Breast epithelium (tissue), 4 donors: ENCODE measurements around the gene ZNF324. TPM values are rescaled to one million over a fixed set of nuclear protein-coding genes. Genes with fewer than 3 reads are reported as not detected.
A peak's percentile ranks its signal among the peaks of the same experiment; 100 is the strongest.

Experiments used
- DNase-seq, 2 donors: peaks; one replicate each; pipeline ENCODE4 v3.0.0-alpha.2; 2019; ENCODE audit warnings: low spot score in 2 of 2
- H3K27ac ChIP-seq, 2 donors: fragments of 200-600 bp; sonication (generic) in 1 of 2; one replicate each; pipeline ENCODE4 v1.5.1; 2016 to 2019; ENCODE audit warnings: mild to moderate bottlenecking in 1 of 2
- H3K27me3 ChIP-seq, 2 donors: fragments of 200-600 bp; sonication (generic) in 1 of 2; one replicate each; pipeline versions ENCODE4 v1.5.1 to v1.6.0; 2017 to 2019; ENCODE audit warnings: control low read depth in 1 of 2, mild to moderate bottlenecking in 1 of 2
- H3K36me3 ChIP-seq: fragments of 200-600 bp; one replicate; pipeline ENCODE4 v1.5.1; 2019
- H3K4me1 ChIP-seq, 2 donors: fragments of 200-600 bp; sonication (generic); one replicate each; pipeline ENCODE4 v1.5.1; 2016 to 2019; ENCODE audit warnings: control low read depth in 1 of 2
- H3K4me3 ChIP-seq, 3 donors: fragments of 200-600 bp; sonication (generic); 1 replicate in 2 of 3; 2 replicates in 1 of 3; pipeline ENCODE4 v1.5.1; 2016 to 2019; ENCODE audit warnings: mild to moderate bottlenecking in 3 of 3, moderate library complexity in 2 of 3
- H3K9me3 ChIP-seq, 2 donors: fragments of 200-600 bp; sonication (generic) in 1 of 2; one replicate each; pipeline ENCODE4 v1.5.1; 2016 to 2019; ENCODE audit warnings: control low read depth in 1 of 2
- POLR2A ChIP-seq: fragments of 450-650 bp; IDR thresholded peaks from one replicate; pipeline ENCODE4 v1.6.1; 2016; ENCODE audit warnings: antibody characterized with exemption, mild to moderate bottlenecking, moderate library complexity
- POLR2AphosphoS5 ChIP-seq, 3 donors: sonication (generic); formaldehyde crosslinking; IDR thresholded peaks; one replicate each; pipeline ENCODE4 v1.6.1; 2017; ENCODE audit warnings: antibody characterized with exemption in 3 of 3
- intact Hi-C: fragments of 100-400 bp; cut with DNase I; formaldehyde crosslinking; loops from one replicate; pipeline ENCODE4 v1.15.1; 2023; ENCODE audit warnings: low total_unique reads
- total RNA-seq, 3 donors: library from RNA; depleted of rRNA; stranded (reverse); fragments of >200 nt; gene quantifications; one replicate each; pipeline ENCODE4 v1.1.0, GENCODE V29; 2016
- TF ChIP-seq, protein P1 (sequence below), 3 donors: fragments of 450-650 bp; IDR thresholded peaks; one replicate each; pipeline ENCODE4 v1.5.1; 2016 to 2017; ENCODE audit warnings: antibody characterized with exemption in 3 of 3, mild to moderate bottlenecking in 3 of 3, moderate library complexity in 3 of 3

The ZNF324 gene
- total RNA-seq, 3 donors from 2014 or later, result 9.0 to 30.9 (median 24.3) TPM

DNA sequence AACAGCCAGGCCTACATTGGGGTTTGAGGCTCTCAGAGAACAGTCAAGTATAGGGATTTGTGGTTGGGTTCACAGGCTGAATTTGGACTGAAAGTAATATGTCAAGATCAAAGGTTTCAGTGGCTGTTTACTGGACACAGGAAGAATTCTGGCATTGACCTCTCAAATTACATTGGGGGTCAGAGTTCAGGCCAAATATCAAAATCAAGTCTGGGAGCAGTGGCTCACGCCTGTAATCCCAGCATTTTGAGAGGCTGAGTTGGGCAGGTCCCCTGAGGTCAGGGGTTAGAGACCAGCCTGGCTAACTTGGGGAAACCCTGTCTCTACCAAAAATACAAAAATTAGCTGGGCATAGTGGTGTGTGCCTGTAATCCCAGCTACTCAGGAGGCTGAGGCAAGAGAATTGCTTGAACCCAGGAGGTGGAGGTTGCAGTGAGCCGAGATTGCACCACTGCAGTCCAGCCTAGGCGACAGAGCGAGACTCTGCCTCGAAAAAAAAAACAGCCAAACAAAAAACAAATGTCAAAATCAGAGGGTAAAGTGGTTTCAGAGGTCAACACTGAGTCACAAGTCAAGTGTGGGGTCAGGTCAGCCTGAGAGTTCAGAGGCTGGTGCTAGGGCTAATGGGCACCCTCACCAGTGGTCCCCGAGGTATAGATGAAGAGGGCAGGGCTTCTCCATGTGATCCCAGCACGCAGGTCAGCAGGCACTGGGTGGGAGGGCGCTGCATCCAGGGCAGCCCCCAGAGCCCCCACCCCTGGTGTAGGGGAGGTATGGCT, 43.4 kb downstream of the ZNF324 start:
- DNase-seq, result no peak
- TF ChIP-seq POLR2AphosphoS5 (IDR thresholded peaks at IDR 0.05) (no peak), POLR2A (no peak)
- TF ChIP-seq, protein P1, sequence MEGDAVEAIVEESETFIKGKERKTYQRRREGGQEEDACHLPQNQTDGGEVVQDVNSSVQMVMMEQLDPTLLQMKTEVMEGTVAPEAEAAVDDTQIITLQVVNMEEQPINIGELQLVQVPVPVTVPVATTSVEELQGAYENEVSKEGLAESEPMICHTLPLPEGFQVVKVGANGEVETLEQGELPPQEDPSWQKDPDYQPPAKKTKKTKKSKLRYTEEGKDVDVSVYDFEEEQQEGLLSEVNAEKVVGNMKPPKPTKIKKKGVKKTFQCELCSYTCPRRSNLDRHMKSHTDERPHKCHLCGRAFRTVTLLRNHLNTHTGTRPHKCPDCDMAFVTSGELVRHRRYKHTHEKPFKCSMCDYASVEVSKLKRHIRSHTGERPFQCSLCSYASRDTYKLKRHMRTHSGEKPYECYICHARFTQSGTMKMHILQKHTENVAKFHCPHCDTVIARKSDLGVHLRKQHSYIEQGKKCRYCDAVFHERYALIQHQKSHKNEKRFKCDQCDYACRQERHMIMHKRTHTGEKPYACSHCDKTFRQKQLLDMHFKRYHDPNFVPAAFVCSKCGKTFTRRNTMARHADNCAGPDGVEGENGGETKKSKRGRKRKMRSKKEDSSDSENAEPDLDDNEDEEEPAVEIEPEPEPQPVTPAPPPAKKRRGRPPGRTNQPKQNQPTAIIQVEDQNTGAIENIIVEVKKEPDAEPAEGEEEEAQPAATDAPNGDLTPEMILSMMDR (IDR thresholded peaks at IDR 0.05), result no peak
- Histone ChIP-seq H3K27ac (no peak overlapping the region), H3K36me3 (no peaks in the 10 kb centered on the region), H3K9me3 (no peaks in the 10 kb centered on the region), H3K4me3 (no peak overlapping the region), H3K27me3 (no peaks in the 10 kb centered on the region), H3K4me1 (peaks cover 0 to 5% of the 10 kb centered on the region in 2 donors)
- intact Hi-C loops, result no loop called here

DNA sequence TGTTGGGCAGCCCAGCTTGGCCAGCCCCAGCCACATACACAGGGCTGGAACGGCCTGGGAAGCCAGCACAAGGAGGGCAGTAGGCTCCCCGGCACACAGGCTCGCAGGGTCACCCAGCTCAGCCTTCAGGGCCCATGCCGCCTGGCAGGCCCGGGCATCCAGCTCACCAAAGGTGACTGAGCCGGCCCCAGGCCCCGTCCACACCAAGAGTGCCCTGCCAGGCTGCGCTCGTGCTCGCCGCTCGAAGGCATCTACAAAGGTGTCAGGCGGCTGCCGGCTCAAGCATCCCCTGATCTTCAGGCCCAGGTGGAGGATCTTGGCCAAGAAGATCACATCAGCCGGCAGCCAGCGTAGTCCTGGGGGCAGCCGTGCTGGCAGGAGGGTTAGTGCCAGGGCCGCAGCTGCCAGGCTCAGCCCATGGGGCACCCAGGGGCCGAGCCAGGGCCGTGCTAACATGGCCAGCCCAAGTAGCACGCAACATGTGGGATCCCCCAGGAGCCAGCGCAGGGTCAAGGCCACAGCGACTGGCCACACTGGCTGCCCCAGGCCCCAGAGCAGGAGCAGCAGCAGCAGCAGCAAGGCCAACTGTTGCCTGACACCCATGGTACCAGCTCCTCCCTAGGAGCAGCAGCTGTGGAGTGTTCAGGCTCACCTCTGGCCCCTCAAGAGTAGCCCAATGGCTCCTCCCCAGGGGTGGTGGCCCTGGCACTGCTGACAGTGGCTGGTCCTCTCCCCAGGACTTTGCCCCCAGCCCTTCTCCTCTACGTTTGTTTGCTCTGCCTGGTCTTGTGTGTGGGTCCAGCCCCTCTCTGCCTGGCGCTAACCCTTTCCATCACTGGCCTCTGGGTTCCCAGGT, 44.7 kb downstream of the ZNF324 start, which contains the start of gene SLC27A5:
SLC27A5 (minus strand) TSS at position 640 of the 856 bp plus-strand sequence; CDS start at position 603, 37 bp downstream.
- peak within 1 kb of the TSS in 1 of 2 donors; percentile 85 for H3K27ac ChIP-seq
- H3K4me1 ChIP-seq, result peaks cover 0 to 5% of the 10 kb centered on the region in 2 donors
- H3K27me3 ChIP-seq, result no peaks in the 10 kb centered on the region
- no peak within 1 kb of the TSS for H3K4me3 ChIP-seq
- intact Hi-C loops, result no loop called here
- TF ChIP-seq POLR2A, result no peak
- TF ChIP-seq, protein P1 (IDR thresholded peaks at IDR 0.05), result no peak
- no peak for TF ChIP-seq POLR2AphosphoS5 (IDR thresholded peaks at IDR 0.05)
- no peak for DNase-seq
- no peaks in the 10 kb centered on the region for H3K36me3 ChIP-seq
- H3K9me3 ChIP-seq, result no peaks in the 10 kb centered on the region

DNA sequence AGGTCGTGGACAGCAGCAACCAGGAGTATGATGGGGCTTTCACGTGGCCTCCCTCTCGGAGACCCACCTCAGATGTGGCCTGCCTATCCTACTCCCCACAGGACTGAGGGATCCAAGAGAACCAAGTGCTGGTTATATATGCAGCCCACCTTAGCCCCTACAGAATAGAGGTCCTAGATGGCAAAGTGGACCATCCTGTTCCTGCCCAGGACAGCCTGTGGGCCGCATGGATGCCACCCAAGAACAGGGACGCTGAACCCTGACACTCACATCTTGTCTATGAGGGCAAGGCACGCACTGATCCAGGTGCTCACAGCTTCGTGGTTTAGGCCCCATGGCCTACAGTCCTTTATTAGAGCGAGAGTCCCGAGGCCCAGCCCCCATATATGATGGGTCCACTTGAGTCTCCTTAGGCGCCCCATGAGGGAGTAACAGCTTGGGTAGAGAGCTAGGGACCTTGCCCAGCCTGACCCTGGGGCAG, 46.4 kb downstream of the ZNF324 start:
- H3K27ac ChIP-seq, result peak overlapping the region; percentile 85 to 90
- intact Hi-C loops, result no loop called here

DNA sequence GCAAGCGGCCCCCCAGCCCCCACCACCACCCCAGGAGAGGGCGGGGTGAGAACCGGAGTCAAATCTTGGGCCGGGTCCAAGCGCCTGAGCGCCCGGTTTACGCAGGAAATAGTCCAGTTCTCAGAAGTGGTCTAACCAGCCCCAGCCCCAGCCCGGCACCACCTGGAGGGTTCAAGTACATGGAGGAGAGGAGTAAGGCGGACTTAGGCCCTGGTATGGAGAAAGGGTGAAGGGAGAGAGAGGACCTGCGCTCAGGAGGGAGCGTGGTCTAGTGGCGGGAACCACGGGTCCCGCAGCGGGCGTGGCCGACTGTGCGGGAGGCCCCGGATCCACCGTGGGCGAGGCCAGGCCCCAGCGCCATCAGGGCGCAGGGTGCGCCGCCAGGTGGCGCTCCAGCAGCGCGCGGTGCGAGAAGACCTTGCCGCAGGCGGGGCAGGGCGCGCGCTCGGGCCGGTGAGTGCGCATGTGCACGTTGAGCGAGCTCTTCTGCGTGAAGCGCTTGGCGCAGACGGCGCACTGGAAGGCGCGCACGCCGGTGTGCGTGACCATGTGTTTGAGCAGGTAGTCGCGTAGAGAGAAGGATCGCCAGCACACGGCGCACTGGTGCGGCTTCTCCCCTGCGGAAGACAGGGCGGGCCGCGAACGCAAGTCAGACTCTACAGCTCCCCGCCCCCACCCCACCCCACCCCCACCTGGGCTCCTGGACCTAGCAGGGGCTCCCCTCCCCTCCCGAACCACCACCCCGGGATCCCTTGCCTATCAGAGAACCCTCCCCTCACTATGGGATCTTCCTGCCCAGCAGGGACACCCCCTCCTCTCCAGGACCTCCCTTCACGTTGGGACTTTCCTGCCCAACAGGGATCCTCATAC, 47.0 kb downstream of the ZNF324 start:
- Histone ChIP-seq H3K4me3 (peak overlapping the region; percentile 31 to 70 (median 54)), H3K36me3 (no peaks in the 10 kb centered on the region), H3K4me1 (peaks cover 9 to 21% of the 10 kb centered on the region in 2 donors), H3K27ac (peak overlapping the region; percentile 85 to 90), H3K9me3 (no peaks in the 10 kb centered on the region), H3K27me3 (no peaks in the 10 kb centered on the region)
- TF ChIP-seq, protein P1 (IDR thresholded peaks at IDR 0.05), result peak; percentile 71 to 93 (median 74)
- peak; percentile 66 to 81 (median 74) for TF ChIP-seq POLR2AphosphoS5 (IDR thresholded peaks at IDR 0.05)
- no peak for TF ChIP-seq POLR2A
- intact Hi-C loops, result no loop called here
- peak; percentile 75 to 91 for DNase-seq

More for the DNA sequence above, 46.4 kb downstream of the ZNF324 start:
- DNase-seq, result no peak
- TF ChIP-seq POLR2A (no peak), POLR2AphosphoS5 (IDR thresholded peaks at IDR 0.05) (no peak)
- no peaks in the 10 kb centered on the region for H3K36me3 ChIP-seq
- peaks cover 7 to 14% of the 10 kb centered on the region in 2 donors for H3K4me1 ChIP-seq
- H3K27me3 ChIP-seq, result no peaks in the 10 kb centered on the region
- peak overlapping the region in 2 of 3 donors; percentile 54 to 70 for H3K4me3 ChIP-seq
- H3K9me3 ChIP-seq, result no peaks in the 10 kb centered on the region

DNA sequence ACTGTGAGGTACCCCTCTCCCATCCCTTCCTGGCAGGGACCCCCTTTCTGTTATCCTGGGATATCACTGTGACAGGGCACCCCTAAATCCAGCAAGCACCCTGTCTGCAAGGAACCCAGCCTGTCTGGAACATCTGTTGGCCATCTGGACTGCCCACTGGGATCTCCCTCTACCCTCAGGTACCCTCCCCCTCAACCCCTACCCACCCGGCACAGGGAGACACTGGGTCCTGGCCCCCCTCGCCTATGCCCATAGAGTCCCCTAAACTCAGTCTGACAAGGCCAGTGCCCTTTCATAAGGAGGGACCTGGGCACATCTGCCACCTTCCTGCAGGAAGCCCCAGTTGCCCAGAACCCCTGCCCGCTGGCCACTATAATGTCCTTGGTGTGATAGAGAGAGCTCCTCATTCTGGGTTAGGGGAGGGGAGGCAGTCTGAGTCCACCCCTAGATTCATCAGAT, 47.7 kb downstream of the ZNF324 start:
- TF ChIP-seq POLR2A (no peak), POLR2AphosphoS5 (IDR thresholded peaks at IDR 0.05) (no peak)
- TF ChIP-seq, protein P1 (IDR thresholded peaks at IDR 0.05), result no peak
- Histone ChIP-seq H3K4me1 (peaks cover 9 to 21% of the 10 kb centered on the region in 2 donors), H3K27ac (peak overlapping the region; percentile 85 to 90), H3K4me3 (peak overlapping the region; percentile 31 to 70 (median 54)), H3K9me3 (no peaks in the 10 kb centered on the region), H3K36me3 (no peaks in the 10 kb centered on the region), H3K27me3 (no peaks in the 10 kb centered on the region)
- intact Hi-C loops, result no loop called here
- no peak for DNase-seq
